Gastroesophageal sphincter (tissue), 3 donors: ENCODE data around the gene TFF1.

Source experiments
- EP300 ChIP-seq: sonication (generic); formaldehyde crosslinking; IDR thresholded peaks from one replicate; pipeline ENCODE4 v1.6.1; 2017; ENCODE audit warnings: antibody characterized with exemption, mild to moderate bottlenecking
- POLR2A ChIP-seq, 2 donors: fragments of 450-650 bp; IDR thresholded peaks; one replicate each; pipeline ENCODE4 v1.6.1; 2017; ENCODE audit warnings: antibody characterized with exemption in 2 of 2, mild to moderate bottlenecking in 2 of 2, moderate library complexity in 1 of 2
- TF ChIP-seq, protein P1 (sequence below), 4 experiments: fragments of 200-600 bp in 2 of 4; fragments of 450-650 bp in 2 of 4; sonication (generic) in 1 of 4; IDR thresholded peaks; one replicate each; pipeline ENCODE4 v1.5.1; 2017 to 2019; ENCODE audit warnings: antibody characterized with exemption in 4 of 4, mild to moderate bottlenecking in 2 of 4, moderate library complexity in 2 of 4

- TF ChIP-seq EP300 (no peak), POLR2A (IDR thresholded peaks at IDR 0.05) (no peak)
- TF ChIP-seq, protein P1, sequence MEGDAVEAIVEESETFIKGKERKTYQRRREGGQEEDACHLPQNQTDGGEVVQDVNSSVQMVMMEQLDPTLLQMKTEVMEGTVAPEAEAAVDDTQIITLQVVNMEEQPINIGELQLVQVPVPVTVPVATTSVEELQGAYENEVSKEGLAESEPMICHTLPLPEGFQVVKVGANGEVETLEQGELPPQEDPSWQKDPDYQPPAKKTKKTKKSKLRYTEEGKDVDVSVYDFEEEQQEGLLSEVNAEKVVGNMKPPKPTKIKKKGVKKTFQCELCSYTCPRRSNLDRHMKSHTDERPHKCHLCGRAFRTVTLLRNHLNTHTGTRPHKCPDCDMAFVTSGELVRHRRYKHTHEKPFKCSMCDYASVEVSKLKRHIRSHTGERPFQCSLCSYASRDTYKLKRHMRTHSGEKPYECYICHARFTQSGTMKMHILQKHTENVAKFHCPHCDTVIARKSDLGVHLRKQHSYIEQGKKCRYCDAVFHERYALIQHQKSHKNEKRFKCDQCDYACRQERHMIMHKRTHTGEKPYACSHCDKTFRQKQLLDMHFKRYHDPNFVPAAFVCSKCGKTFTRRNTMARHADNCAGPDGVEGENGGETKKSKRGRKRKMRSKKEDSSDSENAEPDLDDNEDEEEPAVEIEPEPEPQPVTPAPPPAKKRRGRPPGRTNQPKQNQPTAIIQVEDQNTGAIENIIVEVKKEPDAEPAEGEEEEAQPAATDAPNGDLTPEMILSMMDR (IDR thresholded peaks at IDR 0.05): no peak
Measured at GRCh38 chr21:42397746-42398394, 31.5 kb upstream of the TFF1 start.
